Subcutaneous adipose tissue (tissue), 4 donors: ENCODE results near the gene LIPC. TPM values are rescaled to one million over a fixed set of nuclear protein-coding genes. Genes with fewer than 3 reads are reported as not detected.

ENCODE experiments used
- total RNA-seq, 4 donors: library from RNA; depleted of rRNA; stranded (reverse); fragments of >200 nt; gene quantifications; one replicate each; pipeline ENCODE4 v1.1.0, GENCODE V29; 2016
- TF ChIP-seq, protein P1 (sequence below): fragments of 450-650 bp; IDR thresholded peaks from one replicate; pipeline ENCODE4 v1.5.1; 2016; ENCODE audit warnings: low read depth, mild to moderate bottlenecking, control low read depth, antibody characterized with exemption, moderate library complexity

The LIPC gene
- total RNA-seq, 4 donors from 2014 or later = 0.44 to 0.51 TPM; not detected in 2

- TF ChIP-seq, protein P1, sequence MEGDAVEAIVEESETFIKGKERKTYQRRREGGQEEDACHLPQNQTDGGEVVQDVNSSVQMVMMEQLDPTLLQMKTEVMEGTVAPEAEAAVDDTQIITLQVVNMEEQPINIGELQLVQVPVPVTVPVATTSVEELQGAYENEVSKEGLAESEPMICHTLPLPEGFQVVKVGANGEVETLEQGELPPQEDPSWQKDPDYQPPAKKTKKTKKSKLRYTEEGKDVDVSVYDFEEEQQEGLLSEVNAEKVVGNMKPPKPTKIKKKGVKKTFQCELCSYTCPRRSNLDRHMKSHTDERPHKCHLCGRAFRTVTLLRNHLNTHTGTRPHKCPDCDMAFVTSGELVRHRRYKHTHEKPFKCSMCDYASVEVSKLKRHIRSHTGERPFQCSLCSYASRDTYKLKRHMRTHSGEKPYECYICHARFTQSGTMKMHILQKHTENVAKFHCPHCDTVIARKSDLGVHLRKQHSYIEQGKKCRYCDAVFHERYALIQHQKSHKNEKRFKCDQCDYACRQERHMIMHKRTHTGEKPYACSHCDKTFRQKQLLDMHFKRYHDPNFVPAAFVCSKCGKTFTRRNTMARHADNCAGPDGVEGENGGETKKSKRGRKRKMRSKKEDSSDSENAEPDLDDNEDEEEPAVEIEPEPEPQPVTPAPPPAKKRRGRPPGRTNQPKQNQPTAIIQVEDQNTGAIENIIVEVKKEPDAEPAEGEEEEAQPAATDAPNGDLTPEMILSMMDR = no peak
Observed at GRCh38 chr15:58432401-58432800, 610 bp downstream of the LIPC start.

DNA sequence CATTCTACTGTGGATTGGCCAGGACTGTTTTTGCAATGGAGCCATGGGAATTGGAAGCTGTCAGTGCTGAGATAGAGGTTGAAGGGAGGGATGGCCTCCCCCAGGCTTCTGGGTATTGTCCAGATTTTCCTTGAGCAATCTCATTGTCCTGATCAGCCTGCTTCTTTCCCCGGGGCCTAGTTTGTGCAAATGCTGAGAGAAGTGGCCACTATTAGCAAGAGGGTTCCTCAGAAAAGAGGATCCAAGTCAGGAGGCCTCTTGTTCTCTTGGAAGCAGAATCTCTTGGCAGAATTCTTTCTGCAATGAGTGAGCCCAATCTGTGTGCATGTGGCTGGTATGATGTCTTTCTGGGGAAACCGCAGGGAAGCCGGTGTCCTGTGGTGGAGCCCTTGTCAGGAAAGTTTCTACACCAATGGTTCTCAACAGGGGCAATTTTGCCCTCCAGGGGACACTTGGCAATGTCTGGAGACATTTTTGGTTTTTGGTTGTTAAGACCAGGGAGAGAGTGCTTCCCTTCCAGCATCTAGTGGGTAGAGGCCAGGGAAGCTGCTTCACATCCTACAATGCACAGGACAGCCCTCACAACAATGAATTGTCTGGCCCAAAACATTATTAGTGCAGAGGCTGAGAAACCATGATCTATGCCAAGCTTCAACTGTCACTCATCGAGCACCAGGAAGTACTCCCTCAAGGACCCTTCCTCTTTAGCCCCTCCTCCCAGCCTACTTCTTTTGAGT, 2.0 kb downstream of the LIPC start:
- TF ChIP-seq, protein P1 = no peak

GRCh38 chr15:58434334-58434875, 2.6 kb downstream of the LIPC start:
- TF ChIP-seq, protein P1 = no peak

GRCh38 chr15:58436552-58436951, 4.8 kb downstream of the LIPC start:
- TF ChIP-seq, protein P1 = no peak

GRCh38 chr15:58437531-58438105, 5.8 kb downstream of the LIPC start:
- TF ChIP-seq, protein P1 = no peak

- TF ChIP-seq, protein P1 = no peak
Observed at GRCh38 chr15:58438111-58438510, 6.3 kb downstream of the LIPC start.

- TF ChIP-seq, protein P1 = no peak
Observed at GRCh38 chr15:58438956-58439355, 7.2 kb downstream of the LIPC start.
